Adrenal gland (tissue), 12 donors: ENCODE results near the gene TUT4. TPM values are rescaled to one million over a fixed set of nuclear protein-coding genes. Genes with fewer than 3 reads are reported as not detected.

ENCODE experiments used
- DNase-seq, 7 donors: peaks; one replicate each; pipeline ENCODE4 v3.0.0-alpha.2; 2019 to 2020
- H3K27ac ChIP-seq, 5 donors: fragments of 200-600 bp; sonication (generic) in 4 of 5; 1 replicate in 3 of 5; 2 replicates in 2 of 5; pipeline versions ENCODE4 v1.5.1 to v1.8.0; 2016 to 2020; ENCODE audit warnings: mild to moderate bottlenecking in 1 of 5
- H3K27me3 ChIP-seq: fragments of 200-600 bp; 2 replicates; pipeline ENCODE4 v1.8.0; 2021
- H3K36me3 ChIP-seq, 2 donors: fragments of 200-600 bp; replicated peaks in 1 of 2; 1 replicate in 1 of 2; 2 replicates in 1 of 2; pipeline versions ENCODE4 v1.5.1 to v1.8.0; 2018 to 2022
- H3K4me1 ChIP-seq, 2 donors: fragments of 200-600 bp; replicated peaks in 1 of 2; 1 replicate in 1 of 2; 2 replicates in 1 of 2; pipeline versions ENCODE4 v1.5.1 to v1.8.0; 2018 to 2021
- H3K4me3 ChIP-seq, 4 donors: fragments of 200-600 bp; sonication (generic) in 3 of 4; one replicate each; pipeline ENCODE4 v1.5.1; 2016 to 2018
- H3K9me3 ChIP-seq, 3 donors: fragments of 200-600 bp; sonication (generic) in 1 of 3; replicated peaks in 1 of 3; 1 replicate in 2 of 3; 2 replicates in 1 of 3; pipeline versions ENCODE4 v1.5.1 to v1.8.0; 2016 to 2021
- POLR2A ChIP-seq, 2 donors: fragments of 450-650 bp; IDR thresholded peaks; one replicate each; pipeline ENCODE4 v1.6.1; 2017; ENCODE audit warnings: antibody characterized with exemption in 2 of 2, mild to moderate bottlenecking in 2 of 2, moderate library complexity in 1 of 2
- WGBS, 4 donors: extraction: QIAGEN DNeasy Blood & Tissue Kit in 2 of 4; methylation state at CpG; one replicate each; pipeline versions ENCODE4 v1.1.5 to v1.1.7; 2013 to 2017; 5-methylcytosine and 5-hydroxymethylcytosine counted together
- intact Hi-C, 2 donors: fragments of 100-400 bp; cut with DNase I; formaldehyde crosslinking; loops; one replicate each; pipeline versions ENCODE4 v1.14.1 to v1.15.0; 2022 to 2023
- polyA plus RNA-seq, 3 donors: library from polyadenylated mRNA; stranded (reverse); fragments of 200-250 nt in 2 of 3; fragments of 350-450 nt in 1 of 3; fragmentation: Illumina TruSeq in 1 of 3; extraction: RNeasy Lipid Tissue Mini Kit (QIAGEN cat#74804) in 1 of 3; gene quantifications; one replicate each; pipeline ENCODE4 v1.2.3, GENCODE V29; 2013 to 2014
- total RNA-seq, 9 donors: library from RNA; depleted of rRNA in 4 of 9; stranded (reverse); fragments of >200 nt in 4 of 9; fragments of 120-200 nt in 1 of 9; fragmentation: NEBNext Ultra II Directional in 1 of 9; extraction: Animal tissue kit (Norgen Biotek cat#: 25700) in 1 of 9; gene quantifications; one replicate each; pipeline versions ENCODE4 v1.1.0 to v1.2.4, GENCODE V29; 2013 to 2023
- TF ChIP-seq, protein P1 (sequence below), 6 experiments: fragments of 450-650 bp in 4 of 6; fragments of 200-600 bp in 2 of 6; sonication (generic) in 1 of 6; IDR thresholded peaks; 1 replicate in 5 of 6; 2 replicates in 1 of 6; pipeline versions ENCODE4 v1.5.1 to v1.8.0; 2016 to 2021; ENCODE audit warnings: antibody characterized with exemption in 6 of 6, mild to moderate bottlenecking in 2 of 6, moderate library complexity in 1 of 6
- donor health status: healthy with polysubstance abuse.
- donor health status: Bipolar disorder and iron deficiency.
- donor health status: DM: yes; HTN: yes; CAD: no.
- donor health status: DM: no; HTN: no; CAD: no.
- donor health status: DM: no; HTN: no; CAD: no.
- donor health status: DM: yes; HTN: yes; CAD: no.

The TUT4 gene
- total and polyA plus RNA-seq, 12 donors: 29.7 to 80.9 (median 66.1) TPM

DNA sequence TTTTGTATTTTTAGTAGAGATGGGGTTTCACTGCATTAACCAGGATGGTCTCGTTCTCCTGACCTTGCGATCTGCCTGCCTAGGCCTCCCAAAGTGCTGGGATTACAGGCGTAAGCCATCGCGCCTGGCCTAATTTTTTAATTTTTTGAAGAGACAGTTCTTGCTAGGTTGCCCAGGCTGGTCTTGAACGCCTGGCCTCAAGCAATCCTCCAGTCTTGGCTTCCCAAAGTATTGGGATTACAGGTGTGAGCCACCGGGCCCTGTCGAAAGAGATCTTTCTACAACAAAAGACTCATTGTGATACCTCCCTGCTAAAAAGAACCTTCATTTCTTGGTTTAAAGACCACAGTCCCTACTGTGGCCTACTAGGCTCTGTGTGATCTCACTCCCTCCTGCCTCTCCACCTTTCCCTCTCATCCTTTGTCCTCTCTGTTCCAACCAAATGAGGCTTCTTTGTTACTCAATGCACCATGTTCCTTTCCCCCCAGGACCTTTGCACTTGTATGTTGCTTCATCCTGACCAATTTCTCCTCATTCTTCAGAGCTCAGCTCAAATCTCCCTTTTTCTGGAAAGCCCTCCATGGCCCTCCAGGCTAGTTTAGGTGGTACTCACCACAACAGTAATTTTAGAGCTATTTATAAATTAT lies 47.8 kb upstream of the TUT4 start:
- H3K27me3 ChIP-seq: no peaks in the 10 kb centered on the region
- DNase-seq: no peak
- no peaks in the 10 kb centered on the region for H3K9me3 ChIP-seq
- no peaks in the 10 kb centered on the region for H3K36me3 ChIP-seq
- H3K4me3 ChIP-seq: no peak overlapping the region
- WGBS, 4 donors: 95 to 100% (median 98%) methylated on average over 8 of the region's 8 CpGs
- H3K27ac ChIP-seq: no peak overlapping the region
- intact Hi-C loops: no loop called here
- H3K4me1 ChIP-seq: peaks cover 12 to 26% of the 10 kb centered on the region in 2 donors
- TF ChIP-seq POLR2A (IDR thresholded peaks at IDR 0.05): no peak
- TF ChIP-seq, protein P1, sequence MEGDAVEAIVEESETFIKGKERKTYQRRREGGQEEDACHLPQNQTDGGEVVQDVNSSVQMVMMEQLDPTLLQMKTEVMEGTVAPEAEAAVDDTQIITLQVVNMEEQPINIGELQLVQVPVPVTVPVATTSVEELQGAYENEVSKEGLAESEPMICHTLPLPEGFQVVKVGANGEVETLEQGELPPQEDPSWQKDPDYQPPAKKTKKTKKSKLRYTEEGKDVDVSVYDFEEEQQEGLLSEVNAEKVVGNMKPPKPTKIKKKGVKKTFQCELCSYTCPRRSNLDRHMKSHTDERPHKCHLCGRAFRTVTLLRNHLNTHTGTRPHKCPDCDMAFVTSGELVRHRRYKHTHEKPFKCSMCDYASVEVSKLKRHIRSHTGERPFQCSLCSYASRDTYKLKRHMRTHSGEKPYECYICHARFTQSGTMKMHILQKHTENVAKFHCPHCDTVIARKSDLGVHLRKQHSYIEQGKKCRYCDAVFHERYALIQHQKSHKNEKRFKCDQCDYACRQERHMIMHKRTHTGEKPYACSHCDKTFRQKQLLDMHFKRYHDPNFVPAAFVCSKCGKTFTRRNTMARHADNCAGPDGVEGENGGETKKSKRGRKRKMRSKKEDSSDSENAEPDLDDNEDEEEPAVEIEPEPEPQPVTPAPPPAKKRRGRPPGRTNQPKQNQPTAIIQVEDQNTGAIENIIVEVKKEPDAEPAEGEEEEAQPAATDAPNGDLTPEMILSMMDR (IDR thresholded peaks at IDR 0.05): no peak

DNA sequence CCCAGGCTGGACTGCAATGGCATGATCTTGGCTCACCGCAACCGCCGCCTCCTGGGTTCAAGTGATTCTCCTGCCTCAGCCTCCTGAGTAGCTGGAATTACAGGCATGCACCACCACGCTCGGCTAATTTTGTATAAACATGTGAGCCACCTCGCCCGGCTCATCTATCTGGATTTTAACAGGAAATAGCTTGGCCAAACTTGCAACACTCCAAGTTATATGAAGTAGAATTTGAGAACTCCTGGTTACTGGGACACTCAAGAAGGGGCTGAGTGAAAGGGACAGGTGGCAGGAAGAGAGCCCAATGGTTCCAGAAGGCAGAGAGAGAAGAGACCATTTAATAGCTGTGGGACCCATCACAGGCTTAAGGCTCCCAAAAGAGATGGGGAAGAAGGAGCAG lies 46.3 kb upstream of the TUT4 start:
- intact Hi-C loops: no loop called here
- 86 to 94% (median 94%) methylated on average over 7 of the region's 7 CpGs for WGBS, 4 donors
- Histone ChIP-seq H3K9me3 (no peaks in the 10 kb centered on the region), H3K4me3 (no peak overlapping the region), H3K27ac (no peak overlapping the region), H3K27me3 (no peaks in the 10 kb centered on the region), H3K4me1 (peaks cover 12 to 23% of the 10 kb centered on the region in 2 donors), H3K36me3 (no peaks in the 10 kb centered on the region)
- no peak for TF ChIP-seq POLR2A (IDR thresholded peaks at IDR 0.05)
- TF ChIP-seq, protein P1 (IDR thresholded peaks at IDR 0.05): no peak
- no peak for DNase-seq

DNA sequence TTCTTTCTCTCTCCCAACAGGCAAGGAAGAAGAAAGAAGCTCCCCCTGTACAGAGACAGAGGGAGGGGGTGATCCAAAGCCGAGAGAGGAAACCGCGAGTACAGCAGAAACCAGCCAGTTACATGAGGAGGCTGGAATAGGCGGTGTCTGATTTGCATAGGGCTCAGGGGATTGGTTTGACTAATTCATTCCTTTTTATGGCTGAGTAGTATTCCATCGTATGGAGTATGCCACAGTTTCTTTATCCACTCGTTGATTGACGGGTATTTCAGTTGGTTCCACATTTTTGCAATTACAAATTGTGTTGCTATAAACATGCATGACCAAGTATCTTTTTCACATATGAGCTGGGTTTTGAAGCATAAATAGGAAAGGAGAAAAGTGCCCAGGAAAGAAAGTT lies 45.8 kb upstream of the TUT4 start:
- Histone ChIP-seq H3K36me3 (no peaks in the 10 kb centered on the region), H3K9me3 (no peaks in the 10 kb centered on the region), H3K4me1 (peaks cover 12 to 17% of the 10 kb centered on the region in 2 donors), H3K27ac (no peak overlapping the region), H3K27me3 (no peaks in the 10 kb centered on the region), H3K4me3 (no peak overlapping the region)
- no peak for TF ChIP-seq POLR2A (IDR thresholded peaks at IDR 0.05)
- TF ChIP-seq, protein P1 (IDR thresholded peaks at IDR 0.05): no peak
- intact Hi-C loops: no loop called here
- 83 to 97% (median 92%) methylated on average over 7 of the region's 7 CpGs for WGBS, 4 donors
- DNase-seq: no peak

DNA sequence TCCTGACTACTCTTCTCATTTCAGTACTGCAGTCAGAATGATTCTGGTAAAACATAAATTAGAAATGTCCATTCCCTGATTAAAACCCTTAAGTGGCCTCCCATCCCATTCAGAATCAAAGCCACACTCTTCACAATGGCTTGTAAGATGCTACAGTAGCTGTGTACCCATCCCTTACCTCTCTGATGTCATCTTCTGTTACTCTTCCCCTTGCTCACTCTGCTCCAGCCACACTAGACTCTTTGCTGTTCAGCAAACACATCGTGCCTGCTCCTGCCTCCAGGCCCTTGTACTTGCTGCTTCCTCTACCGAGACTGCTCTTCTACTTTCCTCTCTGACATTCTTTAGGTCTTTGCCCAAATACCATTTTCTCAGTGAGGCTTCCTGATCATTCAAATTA lies 45.0 kb upstream of the TUT4 start:
- TF ChIP-seq, protein P1 (IDR thresholded peaks at IDR 0.05): no peak
- no peak for TF ChIP-seq POLR2A (IDR thresholded peaks at IDR 0.05)
- H3K36me3 ChIP-seq: no peaks in the 10 kb centered on the region
- WGBS, 4 donors: 58 to 74% (median 67%) methylated on average over 2 of the region's 2 CpGs

More for the DNA sequence above, 45.0 kb upstream of the TUT4 start:
- no peak for DNase-seq
- no peak overlapping the region for H3K27ac ChIP-seq
- H3K4me1 ChIP-seq: peaks cover 10 to 13% of the 10 kb centered on the region in 2 donors
- H3K9me3 ChIP-seq: no peaks in the 10 kb centered on the region
- intact Hi-C loops: no loop called here
- H3K27me3 ChIP-seq: no peaks in the 10 kb centered on the region
- no peak overlapping the region for H3K4me3 ChIP-seq
